ENCODE measurements around the gene CENPO.
A peak's percentile ranks its signal among the peaks of the same experiment; 100 is the strongest.
"Not testable (repeated sequence)": the region's sequence is repeated elsewhere in the genome, so short reads cannot be mapped to it uniquely, and the experiment has no call there.

The CENPO gene

GRCh38 chr2:24824966-24825882 is 32.0 kb downstream of the CENPO start:
- no peak for DNase-seq

- no peak for DNase-seq
Observed at GRCh38 chr2:24825883-24826772, 32.9 kb downstream of the CENPO start.

DNA sequence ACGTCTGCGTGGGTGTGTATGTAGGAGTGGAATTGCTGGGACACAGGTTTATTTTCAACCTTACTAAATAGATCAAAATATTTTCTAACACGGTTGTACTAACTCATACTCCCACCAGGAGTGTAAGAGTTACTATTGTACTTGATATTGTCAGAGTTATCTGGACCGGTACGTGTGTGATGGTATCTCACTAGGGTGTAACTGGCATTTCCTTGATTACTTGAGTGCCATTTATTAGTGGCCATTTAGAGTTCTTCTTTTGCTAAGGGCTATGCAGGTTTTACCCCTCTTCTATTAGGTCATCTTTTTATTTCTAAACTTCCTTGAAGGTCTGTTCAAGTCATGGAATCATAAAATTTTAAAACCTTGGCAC is 33.5 kb downstream of the CENPO start:
- no peak for DNase-seq

GRCh38 chr2:24827321-24828237 is 34.4 kb downstream of the CENPO start:
- DNase-seq = peak; percentile 62

- DNase-seq = no peak
Observed at GRCh38 chr2:24828238-24828996, 35.2 kb downstream of the CENPO start.

DNA sequence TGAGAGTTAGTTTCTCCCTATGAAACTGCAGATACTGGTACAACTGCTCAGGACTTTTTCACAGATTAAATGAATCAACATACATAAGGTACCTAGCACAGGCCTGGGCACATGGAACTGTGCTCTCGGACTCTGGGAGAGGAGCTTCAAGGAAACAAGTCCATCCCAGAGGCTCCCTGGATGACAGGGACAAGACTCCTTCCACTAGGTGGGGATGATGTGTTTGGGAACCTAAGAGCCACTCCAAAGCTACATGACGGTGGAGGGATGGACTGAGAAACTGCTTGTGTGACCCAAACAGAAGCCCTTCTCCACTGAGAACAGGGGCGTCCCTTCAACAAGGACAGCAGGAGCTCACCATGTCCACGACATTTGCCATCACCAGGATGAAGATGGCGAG is 37.1 kb downstream of the CENPO start:
- no peak for DNase-seq

GRCh38 chr2:24830786-24831185 is 37.6 kb downstream of the CENPO start:
- DNase-seq = no peak

- DNase-seq = no peak
Observed at GRCh38 chr2:24831221-24832072, 38.2 kb downstream of the CENPO start.

GRCh38 chr2:24832073-24832461 is 38.8 kb downstream of the CENPO start:
- DNase-seq = no peak

GRCh38 chr2:24832521-24832920 is 39.3 kb downstream of the CENPO start:
- DNase-seq = no peak

DNA sequence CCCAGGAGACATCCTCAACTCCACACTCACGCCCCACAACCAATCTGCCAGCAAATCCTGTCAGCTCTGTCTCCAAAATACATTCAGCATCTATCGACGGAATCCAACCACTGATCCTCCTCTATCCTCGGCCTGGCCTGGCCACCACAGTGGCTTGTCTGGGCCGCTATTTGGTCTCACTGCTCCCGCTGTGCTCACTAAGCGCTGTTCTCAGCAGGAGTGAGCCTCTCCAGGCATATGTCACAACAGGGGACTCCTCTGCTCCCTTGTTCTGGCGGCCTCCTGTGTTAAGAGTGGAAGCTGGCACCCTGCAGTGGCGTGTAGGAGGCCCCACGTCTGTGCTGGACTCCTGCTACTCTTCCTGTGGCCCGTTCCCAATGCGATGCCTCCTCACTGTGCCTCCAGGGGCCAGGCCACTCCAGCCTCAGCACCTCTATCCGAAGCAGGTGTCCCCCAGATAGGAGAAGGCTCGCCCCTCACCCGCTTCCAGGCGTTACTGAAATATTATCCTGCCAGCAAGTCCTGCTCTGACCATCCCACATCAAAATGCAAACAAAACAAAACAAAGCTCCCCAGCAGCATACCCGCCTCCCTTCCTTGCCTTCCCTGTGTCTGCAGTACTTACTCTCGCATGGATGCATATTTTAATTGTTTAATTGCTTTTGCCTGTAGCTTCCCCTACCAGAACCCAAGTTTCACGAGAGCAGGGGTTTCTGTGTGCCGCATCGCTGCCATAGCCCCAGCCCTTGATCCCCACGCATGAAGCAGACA is 39.9 kb downstream of the CENPO start:
- no peak for DNase-seq

DNA sequence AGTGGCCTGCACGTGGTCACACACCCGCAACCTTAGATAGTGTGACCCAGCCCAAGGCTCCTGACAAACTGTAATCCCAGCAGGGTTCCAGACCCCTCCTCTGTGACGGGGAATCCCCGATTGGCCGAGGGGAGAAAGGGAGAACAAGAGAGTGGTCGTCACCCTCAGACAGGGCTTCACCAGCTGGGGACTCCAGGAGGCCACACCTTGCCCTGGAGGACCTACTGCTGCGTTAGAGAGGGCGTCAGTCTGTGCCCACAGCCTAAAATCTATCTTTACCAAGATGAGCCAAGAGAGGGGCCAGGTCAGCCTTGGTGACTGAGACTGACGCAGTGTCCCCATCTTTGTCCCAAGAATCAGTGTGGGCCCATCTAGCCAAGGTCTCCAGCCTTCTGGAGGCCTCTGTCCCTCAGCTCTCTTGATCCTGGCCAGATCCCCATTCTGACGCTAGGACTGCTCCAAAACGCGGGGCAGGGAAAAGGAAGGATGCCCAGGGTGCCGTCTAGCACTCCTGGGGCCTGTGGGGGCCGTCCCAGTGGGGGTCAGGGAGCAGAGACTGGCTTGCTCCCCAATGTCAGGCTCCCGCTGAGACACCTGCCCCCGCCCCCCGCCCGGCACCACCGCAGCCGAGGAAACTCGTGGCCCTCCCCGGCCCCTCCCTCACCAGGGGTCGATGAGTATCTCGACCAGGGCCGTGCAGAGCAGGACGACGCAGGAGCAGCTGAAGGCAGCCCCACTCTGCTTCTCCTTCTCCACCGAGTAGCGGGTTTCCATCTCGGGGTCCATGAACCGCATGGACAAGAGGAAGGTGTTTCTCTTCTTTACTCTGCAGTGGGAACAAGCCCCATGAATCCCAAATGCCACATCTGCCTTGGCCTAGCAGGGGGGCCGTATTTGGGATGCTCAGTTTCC is 40.9 kb downstream of the CENPO start:
- no peak for DNase-seq

DNA sequence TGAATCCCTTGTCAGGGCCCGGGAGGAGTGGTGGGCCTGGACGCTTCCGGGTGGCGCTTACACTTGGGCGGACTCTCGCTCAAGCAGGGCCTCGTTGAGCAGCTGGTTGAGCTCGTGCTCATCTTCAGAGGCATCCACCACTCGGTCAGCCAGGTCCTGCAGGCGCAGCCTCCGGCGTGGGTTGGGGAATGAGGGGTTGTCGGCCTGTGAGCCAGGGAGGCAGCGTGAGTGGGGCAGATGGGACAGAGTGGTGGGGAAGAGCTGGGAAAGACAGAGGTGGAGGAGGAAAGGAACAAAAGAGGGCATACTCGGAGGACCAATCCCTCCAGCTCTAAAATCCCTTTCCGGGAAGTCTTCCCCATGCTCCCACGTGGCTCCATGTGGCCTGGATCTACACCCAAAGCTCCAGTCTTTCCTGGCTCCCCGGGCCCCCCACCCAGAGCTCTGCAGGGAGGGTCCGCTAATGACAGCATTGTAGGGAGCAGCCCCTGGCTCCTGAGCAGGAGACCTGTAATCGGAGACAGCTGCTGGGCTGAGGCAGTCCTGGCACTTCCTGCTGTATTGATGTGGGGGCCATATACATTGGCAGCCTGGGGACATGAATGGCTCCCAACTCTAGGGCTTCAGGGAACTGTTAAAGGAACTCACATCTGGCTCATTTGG is 41.6 kb downstream of the CENPO start:
- DNase-seq = no peak

- not testable (repeated sequence) for DNase-seq
Observed at GRCh38 chr2:24835411-24835810, 42.2 kb downstream of the CENPO start.

GRCh38 chr2:24836206-24836605 is 43.0 kb downstream of the CENPO start:
- no peak for DNase-seq

GRCh38 chr2:24836706-24837105 is 43.5 kb downstream of the CENPO start:
- DNase-seq = no peak

DNA sequence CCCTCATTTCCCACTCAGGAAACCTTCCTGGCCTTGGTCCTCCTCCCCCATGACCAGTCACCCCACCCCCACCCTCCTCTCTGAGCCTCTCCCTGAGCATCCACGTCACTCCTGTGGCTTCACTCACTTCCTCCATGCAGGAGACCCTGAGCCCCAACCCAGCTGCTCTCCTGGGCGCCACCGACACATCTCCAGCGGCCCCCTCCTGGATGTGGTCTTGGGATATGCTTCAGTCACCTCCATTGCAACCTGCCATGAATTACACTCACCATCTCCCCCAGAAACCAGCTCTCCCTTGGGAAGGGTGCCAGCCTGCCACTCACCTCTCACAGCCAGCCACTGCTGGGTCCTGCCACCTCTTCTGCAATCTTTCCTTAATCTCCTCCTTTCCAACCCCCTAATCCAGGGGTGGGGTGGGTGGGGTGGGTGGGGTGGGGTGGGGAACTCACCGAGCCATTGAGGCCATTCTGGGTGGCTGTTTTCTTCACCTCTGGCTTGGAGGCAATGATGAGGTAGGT is 44.8 kb downstream of the CENPO start:
- DNase-seq = no peak

DNA sequence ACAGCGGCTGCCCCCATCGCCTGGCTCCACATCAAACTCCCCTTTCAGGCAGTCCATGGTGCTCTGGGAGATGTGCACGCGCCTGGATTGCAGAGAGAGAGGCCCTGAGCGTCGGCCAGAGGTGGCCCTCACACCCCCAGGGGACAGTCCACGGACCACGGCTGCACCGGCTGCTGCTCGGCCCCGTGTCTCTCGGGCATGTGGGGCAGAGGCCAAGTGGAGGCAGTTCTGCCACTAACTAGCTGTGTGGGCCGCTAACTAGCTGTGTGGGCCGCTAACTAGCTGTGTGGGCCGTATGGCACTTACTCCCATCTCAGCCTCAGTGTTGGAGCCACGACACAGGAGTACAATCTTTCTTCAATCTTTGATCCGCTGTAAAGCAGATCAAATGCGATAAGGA is 45.3 kb downstream of the CENPO start:
- DNase-seq = no peak
